Hepatocyte (in vitro differentiated cells): ENCODE results near the gene ANKS3.

Experiments
- EZH2 ChIP-seq: fragments of 200-600 bp; sonication (generic); IDR thresholded peaks from 2 replicates; pipeline ENCODE4 v1.6.1; 2016; ENCODE audit warnings: antibody characterized with exemption, mild to moderate bottlenecking, borderline replicate concordance
- TF ChIP-seq, protein P1 (sequence below): fragments of 200-600 bp; sonication (generic); IDR thresholded peaks from 2 replicates; pipeline ENCODE4 v1.5.1; 2016; ENCODE audit warnings: antibody characterized with exemption, mild to moderate bottlenecking; ENCODE audit not compliant: poor library complexity

DNA sequence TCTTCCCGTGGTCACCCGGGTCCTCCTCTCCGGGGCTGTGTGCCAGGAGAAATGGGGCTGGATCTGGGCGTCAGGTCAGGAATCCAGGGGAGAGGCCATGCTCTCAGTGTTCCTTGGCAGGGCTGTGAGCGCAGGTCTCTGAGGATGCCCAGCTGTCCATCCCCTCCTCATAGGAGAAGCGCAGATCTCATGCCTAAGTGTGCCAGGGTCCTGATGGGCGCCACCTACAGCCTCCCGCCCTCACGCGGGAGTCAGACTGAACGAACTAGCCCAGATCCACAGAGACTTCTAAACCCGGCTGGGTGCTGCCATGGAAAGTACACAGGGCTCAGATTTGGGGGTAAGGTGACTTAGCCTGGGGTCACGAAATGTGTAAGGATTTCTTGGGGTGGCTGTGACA lies 85.2 kb downstream of the ANKS3 start:
- no peak for TF ChIP-seq EZH2
- TF ChIP-seq, protein P1, sequence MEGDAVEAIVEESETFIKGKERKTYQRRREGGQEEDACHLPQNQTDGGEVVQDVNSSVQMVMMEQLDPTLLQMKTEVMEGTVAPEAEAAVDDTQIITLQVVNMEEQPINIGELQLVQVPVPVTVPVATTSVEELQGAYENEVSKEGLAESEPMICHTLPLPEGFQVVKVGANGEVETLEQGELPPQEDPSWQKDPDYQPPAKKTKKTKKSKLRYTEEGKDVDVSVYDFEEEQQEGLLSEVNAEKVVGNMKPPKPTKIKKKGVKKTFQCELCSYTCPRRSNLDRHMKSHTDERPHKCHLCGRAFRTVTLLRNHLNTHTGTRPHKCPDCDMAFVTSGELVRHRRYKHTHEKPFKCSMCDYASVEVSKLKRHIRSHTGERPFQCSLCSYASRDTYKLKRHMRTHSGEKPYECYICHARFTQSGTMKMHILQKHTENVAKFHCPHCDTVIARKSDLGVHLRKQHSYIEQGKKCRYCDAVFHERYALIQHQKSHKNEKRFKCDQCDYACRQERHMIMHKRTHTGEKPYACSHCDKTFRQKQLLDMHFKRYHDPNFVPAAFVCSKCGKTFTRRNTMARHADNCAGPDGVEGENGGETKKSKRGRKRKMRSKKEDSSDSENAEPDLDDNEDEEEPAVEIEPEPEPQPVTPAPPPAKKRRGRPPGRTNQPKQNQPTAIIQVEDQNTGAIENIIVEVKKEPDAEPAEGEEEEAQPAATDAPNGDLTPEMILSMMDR = no peak
